Panc1 (cell line): ENCODE data around the gene RFX8. TPM values are rescaled to one million over a fixed set of nuclear protein-coding genes. Genes with fewer than 3 reads are reported as not detected.

Source experiments
- ATAC-seq: fragments of 200-7000 bp; cut with Tn5 transposase; 2 replicates; pipeline ENCODE4 v1.9.1; 2020; ENCODE audit warnings: mild to moderate bottlenecking, moderate library complexity
- BruUV-seq: library from RNA; stranded (reverse); fragments of 400-500 nt; replicated peaks from 2 replicates; lab custom pipeline; 2021; lab: Mats Ljungman, UMichigan
- CTCF ChIA-PET: fragments of 300-600 bp; sonication (Branson Sonifier 250); formaldehyde crosslinking; loops from one replicate; lab custom pipeline; 2022; ENCODE audit warnings: antibody characterized with exemption; lab: Charles Lee
- POLR2A ChIA-PET: fragments of 300-600 bp; sonication (Branson Sonifier 250); formaldehyde crosslinking; loops from one replicate; lab custom pipeline; 2022; ENCODE audit warnings: antibody characterized with exemption; lab: Charles Lee
- DNase-seq: peaks from one replicate; pipeline ENCODE4 v3.0.0-alpha.2; 2010; ENCODE audit warnings: low read depth, low spot score
- H3K27ac ChIP-seq: 2 replicates; pipeline ENCODE4 v1.5.1; 2011; ENCODE audit warnings: mild to moderate bottlenecking, low read length, inconsistent platforms
- H3K27me3 ChIP-seq: fragments of 200-500 bp; sonication (Bioruptor generic); 2 replicates; pipeline ENCODE4 v1.6.0; 2014; ENCODE audit warnings: low read length, inconsistent platforms; ENCODE audit not compliant: control insufficient read depth, insufficient read depth
- H3K36me3 ChIP-seq: fragments of 200-500 bp; sonication (Bioruptor generic); 2 replicates; pipeline ENCODE4 v1.5.1; 2014; ENCODE audit warnings: inconsistent platforms, mild to moderate bottlenecking, low read length, moderate library complexity; ENCODE audit not compliant: control insufficient read depth, insufficient read depth
- H3K4me1 ChIP-seq: 2 replicates; pipeline ENCODE4 v1.5.1; 2011; ENCODE audit warnings: inconsistent platforms, mild to moderate bottlenecking, low read length, moderate library complexity; ENCODE audit not compliant: control insufficient read depth, insufficient read depth
- H3K4me3 ChIP-seq, 2 experiments: 2 replicates each; pipeline ENCODE4 v1.5.1; 2011 to 2012; ENCODE audit warnings: low read depth in 2 of 2, low read length in 2 of 2, mild to moderate bottlenecking in 2 of 2, inconsistent platforms in 1 of 2, moderate library complexity in 1 of 2
- H3K9me3 ChIP-seq: fragments of 200-500 bp; sonication (Bioruptor generic); 2 replicates; pipeline ENCODE4 v1.5.1; 2014; ENCODE audit warnings: low read depth, mild to moderate bottlenecking, inconsistent platforms, low read length, moderate library complexity; ENCODE audit not compliant: control insufficient read depth, insufficient read depth
- POLR2AphosphoS5 ChIP-seq: IDR thresholded peaks from 2 replicates; pipeline ENCODE4 v1.6.1; 2012; ENCODE audit warnings: mild to moderate bottlenecking, low read depth, low read length, moderate library complexity
- SIN3A ChIP-seq: IDR thresholded peaks from 2 replicates; pipeline ENCODE4 v1.6.1; 2012; ENCODE audit warnings: low read depth, mild to moderate bottlenecking, low read length, moderate library complexity, borderline replicate concordance; ENCODE audit not compliant: insufficient read depth
- TCF7L2 ChIP-seq: IDR thresholded peaks from 2 replicates; pipeline ENCODE4 v1.6.1; 2011; ENCODE audit warnings: mild to moderate bottlenecking, low read depth, low read length, inconsistent platforms
- in situ Hi-C: cut with HindIII; loops from 2 replicates; pipeline ENCODE4 v1.10.0; 2016; ENCODE audit warnings: low sequenced_read_pairs, low pct_unique_long_range_greater_than_20kb
- intact Hi-C: fragments of 100-400 bp; cut with micrococcal nuclease; formaldehyde crosslinking; loops from one replicate; pipeline ENCODE4 v1.10.0; 2022; ENCODE audit not compliant: unreplicated experiment
- total RNA-seq: library from RNA; stranded (reverse); gene quantifications from one replicate; pipeline ENCODE4 v1.2.1, GENCODE V29; 2021; ENCODE audit not compliant: unreplicated experiment
- TF ChIP-seq, protein P1 (sequence below): fragments of 450-650 bp; IDR thresholded peaks from 2 replicates; pipeline ENCODE4 v1.5.1; 2017; ENCODE audit warnings: mild to moderate bottlenecking
- TF ChIP-seq, protein P2 (sequence below), 2 experiments: IDR thresholded peaks; 2 replicates each; pipeline ENCODE4 v1.6.1; 2011 to 2012; ENCODE audit warnings: low read depth in 2 of 2, control low read depth in 1 of 2, low read length in 1 of 2, mild to moderate bottlenecking in 1 of 2, moderate library complexity in 1 of 2; ENCODE audit not compliant: insufficient read depth in 1 of 2

RFX8 gene
- total RNA-seq, 1 experiment from 2014 or later = not detected

DNA sequence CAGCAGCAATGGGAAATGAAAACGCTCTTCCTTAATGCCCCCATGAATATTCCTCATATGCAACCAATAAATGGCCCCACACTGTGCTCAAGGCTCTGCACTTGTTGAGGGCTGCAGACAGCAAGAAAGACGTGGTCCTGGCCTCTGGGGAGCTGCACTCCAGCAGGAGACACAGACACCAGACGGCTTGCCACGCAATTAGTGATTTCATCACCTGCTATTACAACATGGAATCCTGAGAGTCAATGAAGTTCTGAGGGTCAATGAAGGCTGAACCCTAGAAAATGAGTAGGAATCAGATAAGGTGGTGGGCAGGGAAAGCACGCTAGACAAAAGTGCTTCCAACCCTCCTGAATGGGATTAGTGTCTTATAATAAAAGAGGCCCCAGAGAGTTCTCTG, 106.5 kb downstream of the RFX8 start:
- BruUV-seq = no TSS peak
- ATAC-seq (no peak), DNase-seq (no peak)
- ChIA-PET POLR2A (no interaction called here), CTCF (no interaction called here)
- Histone ChIP-seq H3K9me3 (no peaks in the 10 kb centered on the region), H3K27me3 (peaks cover 2% of the 10 kb centered on the region; the same call in 1 of the 2 replicates), H3K36me3 (no peaks in the 10 kb centered on the region), H3K4me3 (no peak overlapping the region), H3K4me1 (no peaks in the 10 kb centered on the region), H3K27ac (no peak overlapping the region)
- intact Hi-C loops (no loop called here), in situ Hi-C loops (no loop called here)
- TF ChIP-seq, protein P1, sequence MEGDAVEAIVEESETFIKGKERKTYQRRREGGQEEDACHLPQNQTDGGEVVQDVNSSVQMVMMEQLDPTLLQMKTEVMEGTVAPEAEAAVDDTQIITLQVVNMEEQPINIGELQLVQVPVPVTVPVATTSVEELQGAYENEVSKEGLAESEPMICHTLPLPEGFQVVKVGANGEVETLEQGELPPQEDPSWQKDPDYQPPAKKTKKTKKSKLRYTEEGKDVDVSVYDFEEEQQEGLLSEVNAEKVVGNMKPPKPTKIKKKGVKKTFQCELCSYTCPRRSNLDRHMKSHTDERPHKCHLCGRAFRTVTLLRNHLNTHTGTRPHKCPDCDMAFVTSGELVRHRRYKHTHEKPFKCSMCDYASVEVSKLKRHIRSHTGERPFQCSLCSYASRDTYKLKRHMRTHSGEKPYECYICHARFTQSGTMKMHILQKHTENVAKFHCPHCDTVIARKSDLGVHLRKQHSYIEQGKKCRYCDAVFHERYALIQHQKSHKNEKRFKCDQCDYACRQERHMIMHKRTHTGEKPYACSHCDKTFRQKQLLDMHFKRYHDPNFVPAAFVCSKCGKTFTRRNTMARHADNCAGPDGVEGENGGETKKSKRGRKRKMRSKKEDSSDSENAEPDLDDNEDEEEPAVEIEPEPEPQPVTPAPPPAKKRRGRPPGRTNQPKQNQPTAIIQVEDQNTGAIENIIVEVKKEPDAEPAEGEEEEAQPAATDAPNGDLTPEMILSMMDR = no peak
- no peak for TF ChIP-seq SIN3A
- TF ChIP-seq, protein P2, sequence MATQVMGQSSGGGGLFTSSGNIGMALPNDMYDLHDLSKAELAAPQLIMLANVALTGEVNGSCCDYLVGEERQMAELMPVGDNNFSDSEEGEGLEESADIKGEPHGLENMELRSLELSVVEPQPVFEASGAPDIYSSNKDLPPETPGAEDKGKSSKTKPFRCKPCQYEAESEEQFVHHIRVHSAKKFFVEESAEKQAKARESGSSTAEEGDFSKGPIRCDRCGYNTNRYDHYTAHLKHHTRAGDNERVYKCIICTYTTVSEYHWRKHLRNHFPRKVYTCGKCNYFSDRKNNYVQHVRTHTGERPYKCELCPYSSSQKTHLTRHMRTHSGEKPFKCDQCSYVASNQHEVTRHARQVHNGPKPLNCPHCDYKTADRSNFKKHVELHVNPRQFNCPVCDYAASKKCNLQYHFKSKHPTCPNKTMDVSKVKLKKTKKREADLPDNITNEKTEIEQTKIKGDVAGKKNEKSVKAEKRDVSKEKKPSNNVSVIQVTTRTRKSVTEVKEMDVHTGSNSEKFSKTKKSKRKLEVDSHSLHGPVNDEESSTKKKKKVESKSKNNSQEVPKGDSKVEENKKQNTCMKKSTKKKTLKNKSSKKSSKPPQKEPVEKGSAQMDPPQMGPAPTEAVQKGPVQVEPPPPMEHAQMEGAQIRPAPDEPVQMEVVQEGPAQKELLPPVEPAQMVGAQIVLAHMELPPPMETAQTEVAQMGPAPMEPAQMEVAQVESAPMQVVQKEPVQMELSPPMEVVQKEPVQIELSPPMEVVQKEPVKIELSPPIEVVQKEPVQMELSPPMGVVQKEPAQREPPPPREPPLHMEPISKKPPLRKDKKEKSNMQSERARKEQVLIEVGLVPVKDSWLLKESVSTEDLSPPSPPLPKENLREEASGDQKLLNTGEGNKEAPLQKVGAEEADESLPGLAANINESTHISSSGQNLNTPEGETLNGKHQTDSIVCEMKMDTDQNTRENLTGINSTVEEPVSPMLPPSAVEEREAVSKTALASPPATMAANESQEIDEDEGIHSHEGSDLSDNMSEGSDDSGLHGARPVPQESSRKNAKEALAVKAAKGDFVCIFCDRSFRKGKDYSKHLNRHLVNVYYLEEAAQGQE (IDR thresholded peaks at IDR 0.05; ENCODE audit: insufficient read depth in 1 of 2, low read depth in 2 of 2, low read length in 1 of 2) = no peak
- no peak for TF ChIP-seq POLR2AphosphoS5
- TF ChIP-seq TCF7L2 = no peak

DNA sequence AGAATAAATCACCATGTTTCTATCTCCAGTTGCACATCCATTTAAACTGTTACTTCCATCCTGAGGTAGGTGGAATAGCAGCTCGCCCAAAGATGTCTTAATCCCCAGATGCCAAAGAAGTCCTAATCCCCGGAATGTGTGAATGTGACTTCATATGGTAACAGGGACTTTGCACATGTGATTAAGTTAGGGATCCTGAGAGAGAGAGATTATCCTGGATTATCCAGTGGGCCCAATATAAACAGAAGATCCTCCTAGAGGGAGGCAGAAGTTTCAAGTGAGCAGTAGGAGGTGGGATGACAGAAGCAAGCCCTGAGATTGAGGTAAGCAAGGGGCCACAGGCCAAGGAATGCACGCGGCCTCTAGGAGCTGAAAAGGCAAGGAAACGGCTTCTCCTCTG, 107.4 kb downstream of the RFX8 start:
- Histone ChIP-seq H3K9me3 (no peaks in the 10 kb centered on the region), H3K36me3 (no peaks in the 10 kb centered on the region), H3K27me3 (peaks cover 4% of the 10 kb centered on the region; the same call in 1 of the 2 replicates), H3K4me1 (no peaks in the 10 kb centered on the region), H3K4me3 (no peak overlapping the region), H3K27ac (no peak overlapping the region)
- no peak for DNase-seq
- no TSS peak for BruUV-seq
- CTCF ChIA-PET = no interaction called here
- intact Hi-C loops (no loop called here), in situ Hi-C loops (no loop called here)
- TF ChIP-seq, protein P2 (IDR thresholded peaks at IDR 0.05; ENCODE audit: insufficient read depth in 1 of 2, low read depth in 2 of 2, low read length in 1 of 2) = no peak
- TF ChIP-seq POLR2AphosphoS5 (no peak), SIN3A (no peak), TCF7L2 (no peak)
- TF ChIP-seq, protein P1 = no peak
- POLR2A ChIA-PET = no interaction called here
- ATAC-seq = no peak
